Ishikawa (cell line): ENCODE data around the gene SH3PXD2A.

Experiments
- CEBPB ChIP-seq: IDR thresholded peaks from 2 replicates; pipeline ENCODE4 v1.6.1; 2012
- CREB1 ChIP-seq: IDR thresholded peaks from 2 replicates; pipeline ENCODE4 v1.6.1; 2012; ENCODE audit warnings: low read depth
- EGR1 ChIP-seq: IDR thresholded peaks from 2 replicates; pipeline ENCODE4 v1.6.1; 2012
- EP300 ChIP-seq: IDR thresholded peaks from 2 replicates; pipeline ENCODE4 v1.6.1; 2012; ENCODE audit warnings: borderline replicate concordance
- FOXM1 ChIP-seq: IDR thresholded peaks from 2 replicates; pipeline ENCODE4 v1.6.1; 2012; ENCODE audit warnings: low read depth, borderline replicate concordance
- MAX ChIP-seq: IDR thresholded peaks from 2 replicates; pipeline ENCODE4 v1.6.1; 2012
- NFIC ChIP-seq: IDR thresholded peaks from 2 replicates; pipeline ENCODE4 v1.6.1; 2012
- RAD21 ChIP-seq: IDR thresholded peaks from 2 replicates; pipeline ENCODE4 v1.6.1; 2012; ENCODE audit warnings: low read depth
- TAF1 ChIP-seq: IDR thresholded peaks from 2 replicates; pipeline ENCODE4 v1.6.1; 2012; ENCODE audit warnings: low read depth, mild to moderate bottlenecking
- TCF12 ChIP-seq: IDR thresholded peaks from 2 replicates; pipeline ENCODE4 v1.6.1; 2012; ENCODE audit warnings: low read depth
- TEAD4 ChIP-seq: IDR thresholded peaks from 2 replicates; pipeline ENCODE4 v1.6.1; 2012
- USF1 ChIP-seq: IDR thresholded peaks from 2 replicates; pipeline ENCODE4 v1.6.1; 2012
- YY1 ChIP-seq: IDR thresholded peaks from 2 replicates; pipeline ENCODE4 v1.6.1; 2012; ENCODE audit warnings: low read depth
- ZBTB7A ChIP-seq: IDR thresholded peaks from 2 replicates; pipeline ENCODE4 v1.6.1; 2012; ENCODE audit warnings: low read depth
- TF ChIP-seq, protein P1 (sequence below): IDR thresholded peaks from 2 replicates; pipeline ENCODE4 v1.6.1; 2012; ENCODE audit warnings: low read depth, mild to moderate bottlenecking

The SH3PXD2A gene

DNA sequence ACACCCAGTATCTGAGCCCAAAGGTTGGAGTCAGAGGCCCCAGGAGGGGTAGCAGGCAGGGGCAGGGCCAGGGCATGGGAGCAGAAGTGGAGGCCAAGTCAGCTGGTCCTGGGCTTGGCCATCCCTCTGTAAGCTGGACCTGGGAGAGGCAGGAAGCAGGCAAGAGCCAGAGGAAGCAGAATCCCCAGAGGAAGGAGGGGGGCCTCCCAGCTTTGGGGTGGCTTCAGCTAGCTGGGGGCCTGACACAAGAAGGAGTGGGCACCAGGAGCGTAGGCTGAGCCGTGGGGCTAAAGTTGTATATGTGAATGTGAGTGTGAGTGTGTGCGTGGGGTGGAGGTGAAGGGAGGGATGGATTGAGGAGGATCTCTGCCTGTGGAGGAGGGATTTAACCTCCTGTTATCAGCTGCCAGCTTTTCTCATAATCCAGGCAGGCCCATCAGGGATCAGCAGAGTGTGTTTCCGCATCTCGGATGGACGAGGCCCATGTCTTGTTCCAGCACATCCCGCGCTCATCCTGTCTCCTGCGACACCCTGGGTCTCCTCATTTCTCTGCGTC lies 307.9 kb downstream of the SH3PXD2A start:
- TF ChIP-seq EP300 (no peak), MAX (no peak), NFIC (no peak), TEAD4 (no peak), ZBTB7A (no peak), EGR1 (no peak), TCF12 (no peak), TAF1 (no peak), USF1 (no peak), CEBPB (no peak), RAD21 (no peak)

GRCh38 chr10:103546401-103546800 lies 309.0 kb downstream of the SH3PXD2A start:
- no peak for TF ChIP-seq USF1
- TF ChIP-seq NFIC: no peak
- no peak for TF ChIP-seq CREB1
- no peak for TF ChIP-seq EGR1
- no peak for TF ChIP-seq CEBPB
- TF ChIP-seq RAD21: no peak
- no peak for TF ChIP-seq ZBTB7A
- TF ChIP-seq MAX: no peak
- no peak for TF ChIP-seq TEAD4
- TF ChIP-seq, protein P1, sequence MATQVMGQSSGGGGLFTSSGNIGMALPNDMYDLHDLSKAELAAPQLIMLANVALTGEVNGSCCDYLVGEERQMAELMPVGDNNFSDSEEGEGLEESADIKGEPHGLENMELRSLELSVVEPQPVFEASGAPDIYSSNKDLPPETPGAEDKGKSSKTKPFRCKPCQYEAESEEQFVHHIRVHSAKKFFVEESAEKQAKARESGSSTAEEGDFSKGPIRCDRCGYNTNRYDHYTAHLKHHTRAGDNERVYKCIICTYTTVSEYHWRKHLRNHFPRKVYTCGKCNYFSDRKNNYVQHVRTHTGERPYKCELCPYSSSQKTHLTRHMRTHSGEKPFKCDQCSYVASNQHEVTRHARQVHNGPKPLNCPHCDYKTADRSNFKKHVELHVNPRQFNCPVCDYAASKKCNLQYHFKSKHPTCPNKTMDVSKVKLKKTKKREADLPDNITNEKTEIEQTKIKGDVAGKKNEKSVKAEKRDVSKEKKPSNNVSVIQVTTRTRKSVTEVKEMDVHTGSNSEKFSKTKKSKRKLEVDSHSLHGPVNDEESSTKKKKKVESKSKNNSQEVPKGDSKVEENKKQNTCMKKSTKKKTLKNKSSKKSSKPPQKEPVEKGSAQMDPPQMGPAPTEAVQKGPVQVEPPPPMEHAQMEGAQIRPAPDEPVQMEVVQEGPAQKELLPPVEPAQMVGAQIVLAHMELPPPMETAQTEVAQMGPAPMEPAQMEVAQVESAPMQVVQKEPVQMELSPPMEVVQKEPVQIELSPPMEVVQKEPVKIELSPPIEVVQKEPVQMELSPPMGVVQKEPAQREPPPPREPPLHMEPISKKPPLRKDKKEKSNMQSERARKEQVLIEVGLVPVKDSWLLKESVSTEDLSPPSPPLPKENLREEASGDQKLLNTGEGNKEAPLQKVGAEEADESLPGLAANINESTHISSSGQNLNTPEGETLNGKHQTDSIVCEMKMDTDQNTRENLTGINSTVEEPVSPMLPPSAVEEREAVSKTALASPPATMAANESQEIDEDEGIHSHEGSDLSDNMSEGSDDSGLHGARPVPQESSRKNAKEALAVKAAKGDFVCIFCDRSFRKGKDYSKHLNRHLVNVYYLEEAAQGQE: no peak
- no peak for TF ChIP-seq TCF12

DNA sequence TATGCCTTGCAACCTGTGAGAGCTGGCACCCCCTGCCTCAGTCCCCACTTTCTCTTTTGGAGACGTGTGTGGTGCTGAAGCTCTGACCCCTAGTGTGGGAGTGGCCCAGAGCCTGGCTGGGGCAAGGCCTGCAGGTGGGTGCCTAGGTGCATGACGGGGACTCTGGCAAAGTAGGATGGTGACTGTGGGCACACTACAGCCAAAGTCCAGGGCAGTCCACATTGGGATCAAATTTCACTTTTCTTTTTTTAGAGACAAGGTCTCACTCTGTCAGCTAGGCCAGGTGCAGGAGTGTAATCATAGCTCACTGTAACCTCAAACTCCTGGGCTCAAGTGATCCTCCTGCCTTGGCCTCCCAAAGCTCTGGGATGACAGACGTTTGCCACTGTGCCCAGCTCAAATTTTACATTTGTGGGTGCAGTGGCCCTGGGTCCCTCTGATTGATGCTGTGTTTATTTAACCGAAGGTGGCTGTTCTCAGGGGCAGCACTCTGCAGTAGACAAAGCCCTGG lies 309.6 kb downstream of the SH3PXD2A start:
- TF ChIP-seq NFIC: no peak
- no peak for TF ChIP-seq TAF1
- TF ChIP-seq, protein P1: no peak
- no peak for TF ChIP-seq YY1
- TF ChIP-seq TEAD4: no peak

- TF ChIP-seq RAD21 (no peak), EGR1 (no peak)
These were observed 310.0 kb downstream of the SH3PXD2A start for GRCh38 chr10:103545366-103545765.

DNA sequence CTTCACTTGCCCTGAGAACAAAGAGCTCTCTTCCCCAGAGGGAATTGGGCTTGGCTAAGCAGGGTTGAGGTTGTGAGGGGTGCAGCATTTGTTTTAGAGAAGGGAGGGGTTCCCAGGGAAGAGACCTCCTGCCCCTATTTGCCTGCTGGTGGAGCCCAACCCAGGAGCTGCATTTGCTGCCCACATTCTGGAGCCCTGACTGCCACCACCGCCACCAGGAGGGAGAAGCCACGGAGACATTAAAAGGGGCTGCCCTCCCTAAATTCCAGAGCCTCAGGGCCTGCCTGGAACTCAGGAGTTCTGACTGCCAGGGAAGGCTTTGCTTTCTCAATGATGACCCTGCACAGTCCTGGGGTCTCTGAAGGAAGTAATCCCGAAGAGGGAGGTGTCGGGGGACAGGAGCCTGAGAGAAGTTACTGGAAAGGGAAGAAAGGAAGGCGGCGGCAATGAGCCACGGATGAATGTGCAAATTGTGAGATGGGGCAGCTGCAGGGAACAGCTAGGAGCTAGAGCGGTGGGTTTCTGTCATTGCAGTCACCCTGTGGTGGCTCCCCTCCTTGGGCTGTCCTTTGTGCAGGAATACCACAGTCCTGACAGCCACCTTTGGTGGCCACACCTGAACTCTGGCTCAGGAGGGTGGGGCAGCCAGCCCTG lies 310.6 kb downstream of the SH3PXD2A start:
- TF ChIP-seq TEAD4: no peak
- no peak for TF ChIP-seq EP300
- no peak for TF ChIP-seq ZBTB7A
- TF ChIP-seq NFIC: no peak
- TF ChIP-seq FOXM1: no peak
- TF ChIP-seq EGR1: no peak
- TF ChIP-seq TCF12: no peak
- no peak for TF ChIP-seq YY1
- TF ChIP-seq CEBPB: no peak
- no peak for TF ChIP-seq RAD21
- no peak for TF ChIP-seq CREB1
